ENCODE measurements around the gene C1orf21. TPM values are rescaled to one million over a fixed set of nuclear protein-coding genes. Genes with fewer than 3 reads are reported as not detected.
A peak's percentile ranks its signal among the peaks of the same experiment; 100 is the strongest.

The C1orf21 gene
- total RNA-seq, 1 donor, result 17.0 TPM

GRCh38 chr1:184366997-184367396 lies 19.8 kb upstream of the C1orf21 start:
- Histone ChIP-seq H3K4me3 (ENCODE audit: insufficient read depth, low read length) (no peak overlapping the region), H2AFZ (ENCODE audit: low read length) (peak overlapping the region; percentile 44), H3K4me1 (ENCODE audit: insufficient read depth, low read length) (peaks cover 10% of the 10 kb centered on the region), H3K9me3 (ENCODE audit: low read depth, low read length) (no peaks in the 10 kb centered on the region), H3K4me2 (ENCODE audit: insufficient read depth, low read length) (peak overlapping the region; percentile 47), H3K36me3 (ENCODE audit: insufficient read depth, low read length) (no peaks in the 10 kb centered on the region), H3K27me3 (ENCODE audit: insufficient read depth, low read length) (no peaks in the 10 kb centered on the region), H4K20me1 (ENCODE audit: insufficient read depth, low read length) (no peaks in the 10 kb centered on the region), H3K79me2 (ENCODE audit: insufficient read depth, low read length) (no peaks in the 10 kb centered on the region), H3K27ac (ENCODE audit: low read depth, low read length) (no peak overlapping the region)
- peak; percentile 74 for DNase-seq (ENCODE audit: insufficient read length, low spot score, missing footprints)
- TF ChIP-seq CTCF (IDR thresholded peaks at IDR 0.05; ENCODE audit: extremely low read depth, low read depth, low read length), result no peak

GRCh38 chr1:184367427-184368038 lies 19.3 kb upstream of the C1orf21 start:
- no peaks in the 10 kb centered on the region for H3K79me2 ChIP-seq (ENCODE audit: insufficient read depth, low read length)
- H3K4me3 ChIP-seq (ENCODE audit: insufficient read depth, low read length), result no peak overlapping the region
- no peaks in the 10 kb centered on the region for H3K9me3 ChIP-seq (ENCODE audit: low read depth, low read length)
- peaks cover 10% of the 10 kb centered on the region for H3K4me1 ChIP-seq (ENCODE audit: insufficient read depth, low read length)
- TF ChIP-seq CTCF (IDR thresholded peaks at IDR 0.05; ENCODE audit: extremely low read depth, low read depth, low read length), result no peak
- no peaks in the 10 kb centered on the region for H3K27me3 ChIP-seq (ENCODE audit: insufficient read depth, low read length)
- no peaks in the 10 kb centered on the region for H4K20me1 ChIP-seq (ENCODE audit: insufficient read depth, low read length)
- H3K27ac ChIP-seq (ENCODE audit: low read depth, low read length), result no peak overlapping the region
- H3K36me3 ChIP-seq (ENCODE audit: insufficient read depth, low read length), result no peaks in the 10 kb centered on the region
- DNase-seq (ENCODE audit: insufficient read length, low spot score, missing footprints), result no peak
- H3K4me2 ChIP-seq (ENCODE audit: insufficient read depth, low read length), result peak overlapping the region; percentile 47
- H2AFZ ChIP-seq (ENCODE audit: low read length), result no peak overlapping the region

- H3K4me2 ChIP-seq (ENCODE audit: insufficient read depth, low read length), result no peak overlapping the region
- no peaks in the 10 kb centered on the region for H3K36me3 ChIP-seq (ENCODE audit: insufficient read depth, low read length)
- DNase-seq (ENCODE audit: insufficient read length, low spot score, missing footprints), result no peak
- no peak overlapping the region for H3K27ac ChIP-seq (ENCODE audit: low read depth, low read length)
- H3K9me3 ChIP-seq (ENCODE audit: low read depth, low read length), result no peaks in the 10 kb centered on the region
- H2AFZ ChIP-seq (ENCODE audit: low read length), result no peak overlapping the region
- H3K4me3 ChIP-seq (ENCODE audit: insufficient read depth, low read length), result no peak overlapping the region
- H3K4me1 ChIP-seq (ENCODE audit: insufficient read depth, low read length), result peaks cover 8% of the 10 kb centered on the region
- no peaks in the 10 kb centered on the region for H3K79me2 ChIP-seq (ENCODE audit: insufficient read depth, low read length)
- no peaks in the 10 kb centered on the region for H4K20me1 ChIP-seq (ENCODE audit: insufficient read depth, low read length)
- H3K27me3 ChIP-seq (ENCODE audit: insufficient read depth, low read length), result no peaks in the 10 kb centered on the region
- no peak for TF ChIP-seq CTCF (IDR thresholded peaks at IDR 0.05; ENCODE audit: extremely low read depth, low read depth, low read length)
These were observed 18.5 kb upstream of the C1orf21 start for GRCh38 chr1:184368354-184368753.

- TF ChIP-seq CTCF (IDR thresholded peaks at IDR 0.05; ENCODE audit: extremely low read depth, low read depth, low read length), result no peak
- Histone ChIP-seq H3K27me3 (ENCODE audit: insufficient read depth, low read length) (no peaks in the 10 kb centered on the region), H3K4me2 (ENCODE audit: insufficient read depth, low read length) (no peak overlapping the region), H3K9me3 (ENCODE audit: low read depth, low read length) (no peaks in the 10 kb centered on the region), H2AFZ (ENCODE audit: low read length) (no peak overlapping the region), H3K36me3 (ENCODE audit: insufficient read depth, low read length) (no peaks in the 10 kb centered on the region), H3K4me3 (ENCODE audit: insufficient read depth, low read length) (no peak overlapping the region), H3K4me1 (ENCODE audit: insufficient read depth, low read length) (peaks cover 8% of the 10 kb centered on the region), H3K27ac (ENCODE audit: low read depth, low read length) (no peak overlapping the region), H4K20me1 (ENCODE audit: insufficient read depth, low read length) (no peaks in the 10 kb centered on the region), H3K79me2 (ENCODE audit: insufficient read depth, low read length) (no peaks in the 10 kb centered on the region)
- no peak for DNase-seq (ENCODE audit: insufficient read length, low spot score, missing footprints)
These were observed 16.0 kb upstream of the C1orf21 start for GRCh38 chr1:184370850-184371249.
